ENCODE data around the gene HACL1. TPM values are rescaled to one million over a fixed set of nuclear protein-coding genes. Genes with fewer than 3 reads are reported as not detected.
"Not testable (repeated sequence)": the region's sequence is repeated elsewhere in the genome, so short reads cannot be mapped to it uniquely, and the experiment has no call there.

The HACL1 gene
- total RNA-seq, 2 donors from 2014 or later, result 25.2 to 25.9 TPM

DNA sequence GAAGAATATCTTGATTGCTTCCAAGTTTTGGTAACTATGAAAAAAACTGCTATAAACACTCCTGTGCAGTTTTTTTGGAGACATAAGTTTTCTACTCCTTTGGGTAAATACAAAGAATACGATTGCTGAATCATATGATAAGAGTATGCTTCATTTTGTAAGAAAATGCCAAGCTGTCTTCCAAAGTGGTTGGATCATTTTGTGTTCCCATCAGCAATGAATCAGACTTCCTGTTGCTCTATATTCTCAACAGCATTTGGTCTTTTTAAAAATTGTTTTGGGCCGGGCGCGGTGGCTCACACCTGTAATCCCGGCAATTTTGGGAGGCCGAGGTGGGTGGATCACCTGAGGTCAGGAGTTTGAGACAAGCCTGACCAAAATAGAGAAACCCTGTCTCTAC, 14.7 kb upstream of the HACL1 start:
- ATAC-seq (replicated peaks in 1 of 2), result no peak
- no peak overlapping the region for H3K4me3 Mint-ChIP-seq

DNA sequence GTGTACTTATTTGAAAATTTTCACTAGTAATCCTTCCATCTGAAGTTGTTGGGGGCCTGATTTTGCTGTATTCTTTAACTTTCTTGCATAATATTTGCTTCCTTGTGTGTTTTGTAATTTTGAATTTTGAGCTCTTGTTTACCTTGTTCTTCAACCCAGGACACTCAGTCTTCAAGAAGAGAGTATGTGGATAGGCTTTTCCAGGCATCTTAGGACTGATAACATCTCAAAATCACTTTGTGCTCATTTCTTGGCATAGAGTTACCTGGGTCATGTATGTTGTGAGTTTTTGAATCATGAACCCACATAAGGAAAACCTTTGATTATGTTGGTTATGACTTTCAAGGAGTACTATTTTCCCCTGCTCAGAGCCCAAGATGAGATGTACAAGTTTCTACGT, 13.6 kb upstream of the HACL1 start:
- peaks cover 8 to 11% of the 10 kb centered on the region in 2 donors for H3K36me3 Mint-ChIP-seq (ENCODE audit: insufficient read depth in 2 of 2)
- DNase-seq (no peak), ATAC-seq (replicated peaks in 1 of 2) (no peak)
- H3K4me3 Mint-ChIP-seq, result no peak overlapping the region
- no peaks in the 10 kb centered on the region for H3K27me3 Mint-ChIP-seq (ENCODE audit: low read depth)
- H3K4me1 Mint-ChIP-seq (ENCODE audit: low read depth), result no peaks in the 10 kb centered on the region
- peaks cover 5 to 10% of the 10 kb centered on the region in 2 donors for H3K9me3 Mint-ChIP-seq
- H3K27ac Mint-ChIP-seq, result no peak overlapping the region

More for the DNA sequence above, 14.7 kb upstream of the HACL1 start:
- DNase-seq, result no peak
- Mint-ChIP-seq H3K9me3 (peaks cover 10% of the 10 kb centered on the region in 2 donors), H3K27me3 (ENCODE audit: low read depth) (no peaks in the 10 kb centered on the region), H3K4me1 (ENCODE audit: low read depth) (no peaks in the 10 kb centered on the region), H3K36me3 (ENCODE audit: insufficient read depth in 2 of 2) (peaks cover 13 to 17% of the 10 kb centered on the region in 2 donors), H3K27ac (no peak overlapping the region)

DNA sequence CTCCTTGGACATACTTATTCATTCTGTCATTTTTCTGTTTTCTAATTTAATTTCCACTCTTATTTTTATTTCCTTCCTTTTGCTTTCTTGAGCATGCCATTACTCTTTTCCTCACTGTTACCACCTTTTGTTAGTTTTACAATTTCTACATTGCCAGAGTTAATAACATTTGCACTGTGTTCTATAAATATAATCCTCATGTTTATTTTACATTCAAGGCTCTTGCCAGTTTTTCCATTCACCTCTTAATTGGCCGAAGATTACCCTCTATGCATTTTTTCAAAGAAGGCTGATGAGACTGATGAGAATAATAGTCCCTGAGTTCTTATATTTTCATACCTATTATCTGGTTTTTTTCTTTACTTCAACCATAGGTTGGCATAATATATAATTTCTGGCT, 10.6 kb upstream of the HACL1 start:
- DNase-seq (no peak), ATAC-seq (replicated peaks in 1 of 2) (no peak)
- peaks cover under 1% of the 10 kb centered on the region for H3K4me1 Mint-ChIP-seq (ENCODE audit: low read depth)
- no peaks in the 10 kb centered on the region for H3K27me3 Mint-ChIP-seq (ENCODE audit: low read depth)
- no peak overlapping the region for H3K4me3 Mint-ChIP-seq
- no peaks in the 10 kb centered on the region for H3K9me3 Mint-ChIP-seq
- H3K36me3 Mint-ChIP-seq (ENCODE audit: insufficient read depth in 2 of 2), result no peaks in the 10 kb centered on the region
- H3K27ac Mint-ChIP-seq, result no peak overlapping the region

DNA sequence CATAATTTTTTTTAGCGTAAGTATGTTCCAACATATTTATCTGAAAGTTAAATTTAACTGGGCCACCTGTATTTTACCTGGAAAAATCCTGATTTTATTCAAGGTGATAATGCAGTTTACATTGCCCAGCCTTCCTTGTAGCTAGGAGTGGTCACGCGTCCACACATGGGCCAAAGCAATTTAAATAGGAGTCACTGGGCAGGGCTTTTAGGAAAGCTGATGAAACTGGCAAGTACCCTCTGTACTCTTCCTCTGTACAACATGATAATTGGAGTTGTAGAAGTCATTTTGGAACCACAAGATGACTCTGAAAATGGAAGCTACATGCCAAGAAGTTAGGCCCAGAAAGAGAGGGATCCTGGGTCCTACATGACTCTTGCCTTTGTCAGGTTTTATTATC, 9.6 kb upstream of the HACL1 start:
- Mint-ChIP-seq H3K27me3 (ENCODE audit: low read depth) (no peaks in the 10 kb centered on the region), H3K36me3 (ENCODE audit: insufficient read depth in 2 of 2) (no peaks in the 10 kb centered on the region), H3K4me1 (ENCODE audit: low read depth) (peaks cover 6% of the 10 kb centered on the region), H3K4me3 (no peak overlapping the region), H3K27ac (no peak overlapping the region), H3K9me3 (no peaks in the 10 kb centered on the region)
- DNase-seq, result no peak
- ATAC-seq (replicated peaks in 1 of 2), result no peak

DNA sequence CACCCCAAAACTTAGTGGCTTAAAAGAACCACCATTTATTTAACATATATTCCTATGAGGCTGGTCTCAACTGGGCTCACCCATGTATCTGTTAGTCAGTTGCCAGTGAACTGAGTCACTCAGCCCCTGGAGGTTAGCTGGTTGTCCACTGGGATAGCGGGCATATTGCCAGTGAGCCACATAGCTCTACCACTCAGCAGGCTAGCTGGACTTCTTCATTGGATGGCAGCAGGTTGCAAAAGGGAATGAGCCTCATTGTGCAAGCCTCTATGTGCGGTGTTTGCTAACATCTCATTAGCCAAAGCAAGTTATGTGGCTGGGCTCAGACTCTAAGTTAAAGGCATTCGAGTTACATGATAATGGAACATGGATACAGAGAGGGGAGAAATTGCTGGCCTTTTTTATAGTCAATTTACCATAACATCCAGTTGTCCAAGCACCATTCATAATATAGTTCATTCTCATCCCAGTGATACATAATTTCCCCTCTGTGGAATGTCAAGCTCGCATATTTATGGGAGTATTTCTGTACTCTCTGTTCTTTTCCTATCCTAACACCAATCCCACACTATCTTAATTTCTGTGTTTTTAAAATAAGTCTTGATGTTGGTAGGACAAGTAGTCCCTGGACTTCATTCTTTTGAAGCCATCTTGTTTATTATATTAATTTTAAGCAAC, 8.9 kb upstream of the HACL1 start:
- Mint-ChIP-seq H3K4me1 (ENCODE audit: low read depth) (peaks cover 6% of the 10 kb centered on the region), H3K27ac (no peak overlapping the region), H3K36me3 (ENCODE audit: insufficient read depth in 2 of 2) (no peaks in the 10 kb centered on the region), H3K27me3 (ENCODE audit: low read depth) (no peaks in the 10 kb centered on the region), H3K9me3 (no peaks in the 10 kb centered on the region), H3K4me3 (no peak overlapping the region)
- ATAC-seq (replicated peaks in 1 of 2) (no peak), DNase-seq (no peak)

DNA sequence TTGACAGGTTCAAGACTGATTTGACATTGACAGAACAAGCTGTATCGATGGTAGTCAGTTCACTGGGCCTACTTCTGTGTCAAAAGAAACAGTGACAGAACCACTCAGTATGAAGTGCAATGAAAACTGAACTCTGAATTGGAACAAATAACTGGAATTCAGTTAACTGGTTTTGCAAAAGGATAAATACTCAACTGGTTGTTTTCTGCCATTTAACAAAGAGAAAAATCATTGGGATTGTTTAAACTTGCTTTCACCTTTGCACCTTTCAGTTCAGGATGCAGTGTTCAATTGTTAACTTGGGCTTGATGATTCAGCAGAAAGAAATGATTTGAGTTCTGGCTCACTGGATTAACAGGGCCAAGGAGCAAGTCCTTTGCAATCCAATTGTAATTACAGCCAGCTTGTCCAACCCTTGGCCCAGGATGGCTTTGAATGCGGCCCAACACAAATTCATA, 5.1 kb upstream of the HACL1 start:
- Mint-ChIP-seq H3K4me3 (no peak overlapping the region), H3K36me3 (ENCODE audit: insufficient read depth in 2 of 2) (peaks cover 2 to 23% of the 10 kb centered on the region in 2 donors), H3K9me3 (peaks cover 4 to 8% of the 10 kb centered on the region in 2 donors), H3K27ac (no peak overlapping the region), H3K4me1 (ENCODE audit: low read depth) (peaks cover 19% of the 10 kb centered on the region), H3K27me3 (ENCODE audit: low read depth) (no peaks in the 10 kb centered on the region)
- DNase-seq (no peak), ATAC-seq (replicated peaks in 1 of 2) (no peak)

DNA sequence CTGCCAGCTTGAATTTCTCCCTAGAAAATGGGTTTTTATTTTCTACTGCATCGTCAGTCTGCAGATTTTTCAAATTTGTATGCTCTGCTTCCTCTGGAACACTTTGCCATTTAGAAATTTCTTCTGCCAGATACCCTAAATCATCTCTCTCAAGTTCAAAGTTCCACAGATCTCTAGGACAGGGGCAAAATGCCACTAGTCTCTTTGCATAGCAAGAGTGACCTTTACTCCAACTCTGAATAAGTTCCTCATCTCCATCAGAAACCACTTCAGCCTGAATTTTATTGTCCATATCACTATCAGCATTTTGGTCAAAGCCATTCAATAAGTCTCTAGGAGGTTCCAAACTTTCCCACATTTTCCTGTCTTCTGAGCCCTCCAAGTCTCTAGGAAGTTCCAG, 3.2 kb upstream of the HACL1 start:
- not testable (repeated sequence) for ATAC-seq (replicated peaks in 1 of 2)

DNA sequence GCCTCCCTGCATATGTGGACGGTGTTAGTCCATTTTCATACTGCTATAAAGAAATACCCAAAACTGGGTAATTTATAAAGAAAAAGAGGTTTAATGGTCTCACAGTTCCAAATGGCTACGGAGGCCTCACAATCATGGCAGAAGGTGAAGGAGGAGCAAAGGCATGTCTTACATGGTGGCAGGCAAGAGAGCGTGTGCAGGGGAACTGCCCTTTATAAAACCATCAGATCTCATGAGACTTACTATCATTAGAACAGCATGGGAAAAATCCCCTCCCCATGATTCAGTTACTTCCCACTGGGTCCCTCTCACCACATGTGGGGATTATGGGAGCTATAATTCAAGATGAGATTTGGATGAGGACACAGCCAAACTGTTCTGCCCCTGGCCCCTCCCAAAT, 1.4 kb upstream of the HACL1 start:
- DNase-seq; H3K9me3 Mint-ChIP-seq; ATAC-seq (replicated peaks in 1 of 2); H3K27me3 Mint-ChIP-seq (ENCODE audit: low read depth): not testable (repeated sequence)
- peak overlapping the region; percentile 99 for H3K27ac Mint-ChIP-seq
- H3K36me3 Mint-ChIP-seq (ENCODE audit: insufficient read depth in 2 of 2), result peaks cover 9 to 40% of the 10 kb centered on the region in 2 donors
- peaks cover 50% of the 10 kb centered on the region for H3K4me1 Mint-ChIP-seq (ENCODE audit: low read depth)
- peak overlapping the region; percentile 100 for H3K4me3 Mint-ChIP-seq

More for the DNA sequence above, 3.2 kb upstream of the HACL1 start:
- Mint-ChIP-seq H3K4me1 (ENCODE audit: low read depth) (peaks cover 38% of the 10 kb centered on the region), H3K36me3 (ENCODE audit: insufficient read depth in 2 of 2) (peaks cover 4 to 27% of the 10 kb centered on the region in 2 donors)
- H3K4me3 Mint-ChIP-seq; H3K9me3 Mint-ChIP-seq; H3K27ac Mint-ChIP-seq; H3K27me3 Mint-ChIP-seq (ENCODE audit: low read depth); DNase-seq: not testable (repeated sequence)

DNA sequence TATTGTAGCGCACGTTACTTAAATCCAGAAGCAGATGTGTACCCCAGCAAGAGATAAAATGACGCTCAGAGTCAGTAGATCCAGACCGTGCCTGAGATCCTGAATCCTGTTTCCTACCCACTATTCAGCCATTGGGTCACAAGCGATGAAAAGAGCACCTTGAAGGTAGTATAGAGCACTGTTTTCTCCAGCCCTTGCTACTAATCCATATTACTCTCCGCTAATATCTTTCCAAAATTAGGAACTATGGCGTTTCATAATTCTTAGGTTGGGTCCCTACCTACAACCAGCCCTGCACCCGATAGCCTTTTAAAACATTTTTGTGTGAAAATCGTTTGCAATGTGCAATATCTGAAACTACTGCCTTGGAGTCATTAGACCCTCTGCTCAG, 772 bp upstream of the HACL1 start:
- ATAC-seq (replicated peaks in 1 of 2), result no peak
- peaks cover 9 to 44% of the 10 kb centered on the region in 2 donors for H3K36me3 Mint-ChIP-seq (ENCODE audit: insufficient read depth in 2 of 2)
- peaks cover 4 to 8% of the 10 kb centered on the region in 2 donors for H3K9me3 Mint-ChIP-seq

DNA sequence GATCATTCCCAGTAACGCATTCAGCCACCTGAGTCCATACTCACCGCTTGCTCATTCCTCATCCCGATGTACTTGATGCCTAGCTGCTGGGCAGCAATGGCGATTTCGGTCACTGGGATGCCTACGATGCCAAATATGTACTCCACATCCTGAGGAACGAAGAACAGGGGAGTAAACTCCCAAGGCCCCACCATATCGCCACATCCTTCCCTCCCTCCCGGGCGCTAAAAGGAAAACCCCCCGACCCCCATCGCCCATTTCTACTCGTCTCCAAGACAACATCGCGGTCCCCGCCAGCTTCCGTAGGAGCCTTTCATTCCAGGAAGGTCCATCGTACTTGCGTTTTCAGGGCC, 347 bp downstream of the HACL1 start:
- Mint-ChIP-seq H3K4me1 (ENCODE audit: low read depth) (peaks cover 44% of the 10 kb centered on the region), H3K9me3 (peaks cover 4 to 8% of the 10 kb centered on the region in 2 donors), H3K4me3 (peak overlapping the region; percentile 100), H3K27ac (peak overlapping the region; percentile 99), H3K36me3 (ENCODE audit: insufficient read depth in 2 of 2) (peaks cover 9 to 47% of the 10 kb centered on the region in 2 donors), H3K27me3 (ENCODE audit: low read depth) (no peaks in the 10 kb centered on the region)
- DNase-seq (no peak), ATAC-seq (replicated peaks in 1 of 2) (peak in 1 of 2 donors; percentile 11)

More for the DNA sequence above, 772 bp upstream of the HACL1 start:
- peaks cover 50% of the 10 kb centered on the region for H3K4me1 Mint-ChIP-seq (ENCODE audit: low read depth)
- no peak for DNase-seq
- peak overlapping the region; percentile 100 for H3K4me3 Mint-ChIP-seq
- peak overlapping the region; percentile 99 for H3K27ac Mint-ChIP-seq
- no peaks in the 10 kb centered on the region for H3K27me3 Mint-ChIP-seq (ENCODE audit: low read depth)

DNA sequence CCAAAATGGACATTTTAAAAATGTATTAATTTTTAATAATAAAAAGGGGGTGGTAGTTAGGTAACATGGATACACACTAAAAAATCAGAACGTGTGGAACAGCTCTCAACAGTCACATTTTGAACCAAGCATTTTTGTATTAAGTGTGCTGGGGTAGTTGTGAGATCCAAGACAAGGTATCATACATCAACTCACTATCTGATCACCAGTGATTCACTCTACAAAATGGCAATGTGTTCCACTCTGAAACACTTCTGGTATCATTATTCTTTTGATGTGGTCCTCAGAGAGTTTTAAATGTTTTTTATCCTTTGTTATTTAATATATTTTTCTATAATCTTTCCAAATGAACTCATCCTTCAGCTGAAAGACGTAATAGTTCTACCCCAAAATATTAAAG, 5.4 kb downstream of the HACL1 start:
- H3K4me3 Mint-ChIP-seq, result no peak overlapping the region
- H3K27ac Mint-ChIP-seq, result no peak overlapping the region
- ATAC-seq (replicated peaks in 1 of 2) (no peak), DNase-seq (no peak)
- H3K27me3 Mint-ChIP-seq (ENCODE audit: low read depth), result no peaks in the 10 kb centered on the region
- H3K4me1 Mint-ChIP-seq (ENCODE audit: low read depth), result peaks cover 25% of the 10 kb centered on the region
- peaks cover 4 to 25% of the 10 kb centered on the region in 2 donors for H3K36me3 Mint-ChIP-seq (ENCODE audit: insufficient read depth in 2 of 2)
- H3K9me3 Mint-ChIP-seq, result no peaks in the 10 kb centered on the region

DNA sequence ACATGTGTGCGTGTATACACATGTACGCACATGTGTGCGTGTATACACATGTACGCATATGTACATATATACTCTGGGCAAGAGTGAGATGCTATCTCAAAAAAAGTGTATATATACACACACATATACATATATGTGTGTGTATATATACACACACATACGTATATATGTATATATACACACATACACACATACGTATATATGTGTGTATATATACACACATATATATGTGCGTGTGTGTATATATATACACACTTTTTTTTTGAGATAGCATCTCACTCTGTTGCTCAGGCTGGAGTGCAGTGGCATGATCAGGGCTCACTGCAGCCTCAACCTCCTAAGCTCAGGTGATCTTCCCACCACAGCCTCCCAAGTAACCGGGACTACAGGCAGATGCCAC, 8.4 kb downstream of the HACL1 start:
- peaks cover 0 to 13% of the 10 kb centered on the region in 2 donors for H3K36me3 Mint-ChIP-seq (ENCODE audit: insufficient read depth in 2 of 2)
- H3K4me1 Mint-ChIP-seq (ENCODE audit: low read depth), result no peaks in the 10 kb centered on the region
- ATAC-seq (replicated peaks in 1 of 2) (no peak), DNase-seq (no peak)
- H3K4me3 Mint-ChIP-seq, result no peak overlapping the region
- H3K27ac Mint-ChIP-seq, result no peak overlapping the region
- H3K27me3 Mint-ChIP-seq (ENCODE audit: low read depth), result no peaks in the 10 kb centered on the region
- no peaks in the 10 kb centered on the region for H3K9me3 Mint-ChIP-seq

DNA sequence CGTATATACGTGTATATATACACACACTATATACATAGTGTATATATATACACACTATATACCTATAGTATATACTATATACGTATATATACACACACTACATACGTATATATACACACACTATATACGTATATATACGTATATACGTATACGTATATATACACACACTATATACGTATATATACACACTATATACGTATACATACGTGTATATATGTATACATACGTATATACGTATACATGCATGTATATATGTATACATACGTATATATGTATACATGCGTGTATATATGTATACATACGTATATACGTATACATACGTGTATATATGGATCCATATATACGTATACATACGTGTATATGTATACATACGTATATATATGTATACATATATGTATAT, 9.4 kb downstream of the HACL1 start:
- Mint-ChIP-seq H3K4me3 (no peak overlapping the region), H3K36me3 (ENCODE audit: insufficient read depth in 2 of 2) (peaks cover 0 to 6% of the 10 kb centered on the region in 2 donors), H3K27ac (no peak overlapping the region), H3K4me1 (ENCODE audit: low read depth) (no peaks in the 10 kb centered on the region), H3K9me3 (no peaks in the 10 kb centered on the region), H3K27me3 (ENCODE audit: low read depth) (no peaks in the 10 kb centered on the region)
- ATAC-seq (replicated peaks in 1 of 2), result no peak
- DNase-seq, result no peak

DNA sequence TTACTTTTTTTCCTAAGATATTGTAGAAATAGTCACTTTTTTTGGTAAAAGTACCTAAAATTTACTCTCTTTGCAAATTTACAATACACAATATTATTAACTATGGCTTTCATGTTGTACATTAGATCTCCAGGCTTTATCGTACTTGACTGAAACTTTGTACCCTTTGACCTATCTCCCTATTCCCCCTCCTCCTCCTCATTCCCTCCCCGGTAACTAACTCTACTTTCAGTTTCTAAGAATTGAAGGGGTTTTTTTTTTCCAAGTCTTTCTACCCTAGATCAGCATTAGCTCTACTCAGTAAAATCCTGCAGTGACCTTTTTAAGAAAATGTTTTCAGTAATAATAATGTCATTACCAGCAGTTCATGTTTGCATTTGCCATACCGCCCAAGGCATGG, 10.1 kb downstream of the HACL1 start:
- Mint-ChIP-seq H3K27ac (no peak overlapping the region), H3K27me3 (ENCODE audit: low read depth) (no peaks in the 10 kb centered on the region)

More for the DNA sequence above, 10.1 kb downstream of the HACL1 start:
- Mint-ChIP-seq H3K9me3 (no peaks in the 10 kb centered on the region), H3K4me3 (no peak overlapping the region), H3K36me3 (ENCODE audit: insufficient read depth in 2 of 2) (peaks cover 0 to 6% of the 10 kb centered on the region in 2 donors), H3K4me1 (ENCODE audit: low read depth) (no peaks in the 10 kb centered on the region)
- no peak for DNase-seq
- ATAC-seq (replicated peaks in 1 of 2), result no peak

All from activated T-cell treated with anti-CD3 and anti-CD28 coated beads, Interleukin-2, amount 50 U/mL, for 72 hours (primary cell).